ENCODE data around the gene KLHL21.

- TF ChIP-seq EZH2 (IDR thresholded peaks at IDR 0.05; ENCODE audit: borderline replicate concordance, insufficient read depth, low read depth, low read length, poor library complexity, severe bottlenecking) (no peak), CTCF (IDR thresholded peaks at IDR 0.05) (no peak)
Measured at GRCh38 chr1:6625584-6626149, 23.0 kb upstream of the KLHL21 start.

Data from B cell (primary cell).